SU-DHL-6 (cell line): ENCODE data around the gene AMACR.
A peak's percentile ranks its signal among the peaks of the same experiment; 100 is the strongest.

Source experiments
- H2AFZ ChIP-seq: fragments of 200-600 bp; sonication (generic); 2 replicates; pipeline ENCODE4 v1.6.1; 2014; ENCODE audit warnings: low read depth, mild to moderate bottlenecking, moderate library complexity, mixed read lengths, antibody characterized with exemption, low read length; ENCODE audit not compliant: severe bottlenecking
- H3F3A ChIP-seq: fragments of 200-600 bp; shearing (Covaris generic); 2 replicates; pipeline ENCODE4 v1.6.0; 2016; ENCODE audit warnings: antibody characterized with exemption, mild to moderate bottlenecking; ENCODE audit not compliant: insufficient read depth
- H3K27ac ChIP-seq: fragments of 200-600 bp; sonication (generic); 2 replicates; pipeline ENCODE4 v1.5.1; 2016; ENCODE audit warnings: low read depth, mild to moderate bottlenecking, low read length, moderate library complexity, mixed read lengths
- H3K27me3 ChIP-seq: fragments of 200-600 bp; sonication (generic), shearing (Covaris generic); 2 replicates; pipeline ENCODE4 v1.6.0; 2014; ENCODE audit warnings: mild to moderate bottlenecking, low read length
- H3K36me3 ChIP-seq: fragments of 200-600 bp; sonication (generic); 2 replicates; pipeline ENCODE4 v1.6.1; 2014; ENCODE audit warnings: mild to moderate bottlenecking, low read length, mixed read lengths
- H3K4me2 ChIP-seq: fragments of 300-600, 200-600 bp; shearing (Covaris generic), sonication (generic); 2 replicates; pipeline ENCODE4 v1.6.0; 2014; ENCODE audit warnings: low read length, low read depth, mild to moderate bottlenecking; ENCODE audit not compliant: poor library complexity, severe bottlenecking
- H3K4me3 ChIP-seq: fragments of 200-600 bp; sonication (generic); 2 replicates; pipeline ENCODE4 v1.5.1; 2014; ENCODE audit warnings: antibody characterized with exemption, low read length, mild to moderate bottlenecking, mixed read lengths; ENCODE audit not compliant: insufficient read depth, poor library complexity, severe bottlenecking
- H3K79me2 ChIP-seq: fragments of 200-600 bp; sonication (generic); 2 replicates; pipeline ENCODE4 v1.6.1; 2014; ENCODE audit warnings: mild to moderate bottlenecking, low read length, moderate library complexity; ENCODE audit not compliant: insufficient read depth
- H3K9ac ChIP-seq: fragments of 200-600 bp; sonication (generic); 2 replicates; pipeline ENCODE4 v1.7.0; 2014; ENCODE audit warnings: mild to moderate bottlenecking, low read length
- H3K9me2 ChIP-seq: fragments of 200-600 bp; sonication (generic); replicated peaks from 2 replicates; pipeline ENCODE4 v1.6.1; 2014; ENCODE audit warnings: low read length; ENCODE audit not compliant: insufficient read depth
- H3K9me3 ChIP-seq: fragments of 200-600 bp; sonication (generic); 2 replicates; pipeline ENCODE4 v1.6.1; 2014; ENCODE audit warnings: low read length, mixed read lengths; ENCODE audit not compliant: insufficient read depth
- H4K20me1 ChIP-seq: fragments of 200-600 bp; sonication (generic); 2 replicates; pipeline ENCODE4 v1.6.1; 2014; ENCODE audit warnings: low read depth, mild to moderate bottlenecking, antibody characterized with exemption, low read length, moderate library complexity, mixed read lengths
- EZH2phosphoT487 ChIP-seq: fragments of 200-600 bp; sonication (generic), shearing (Covaris generic); conservative IDR thresholded peaks from 2 replicates; pipeline ENCODE4 v1.6.1; 2018; ENCODE audit warnings: mild to moderate bottlenecking, antibody characterized with exemption, low read length, moderate library complexity, mixed read lengths
- TF ChIP-seq, protein P1 (sequence below): fragments of 200-600 bp; sonication (generic); IDR thresholded peaks from one replicate; pipeline ENCODE4 v1.5.1; 2017; ENCODE audit warnings: antibody characterized with exemption, mild to moderate bottlenecking, low read length, moderate library complexity; ENCODE audit not compliant: insufficient read depth, poor library complexity, severe bottlenecking

AMACR gene

GRCh38 chr5:34007621-34008600 lies at the start of gene AMACR:
Gene AMACR, minus strand, starts transcription at chr5:34008050. Its CDS starts 31 bp downstream, at chr5:34008019.
- Histone ChIP-seq H3K9me2 (no peaks in the 10 kb centered on the region), H3K79me2 (no peaks in the 10 kb centered on the region), H3K36me3 (no peaks in the 10 kb centered on the region), H3K9me3 (no peaks in the 10 kb centered on the region), H3K27me3 (no peaks in the 10 kb centered on the region), H3K4me2 (peak within 1 kb of the TSS; percentile 65), H2AFZ (peak within 1 kb of the TSS; percentile 81), H4K20me1 (no peaks in the 10 kb centered on the region), H3K27ac (peak within 1 kb of the TSS; percentile 64), H3F3A (peaks cover 11% of the 10 kb centered on the region; the same call in 1 of the 2 replicates), H3K4me3 (peak within 1 kb of the TSS; percentile 70), H3K9ac (peak within 1 kb of the TSS; percentile 64)
- no peak for TF ChIP-seq EZH2phosphoT487
- TF ChIP-seq, protein P1, sequence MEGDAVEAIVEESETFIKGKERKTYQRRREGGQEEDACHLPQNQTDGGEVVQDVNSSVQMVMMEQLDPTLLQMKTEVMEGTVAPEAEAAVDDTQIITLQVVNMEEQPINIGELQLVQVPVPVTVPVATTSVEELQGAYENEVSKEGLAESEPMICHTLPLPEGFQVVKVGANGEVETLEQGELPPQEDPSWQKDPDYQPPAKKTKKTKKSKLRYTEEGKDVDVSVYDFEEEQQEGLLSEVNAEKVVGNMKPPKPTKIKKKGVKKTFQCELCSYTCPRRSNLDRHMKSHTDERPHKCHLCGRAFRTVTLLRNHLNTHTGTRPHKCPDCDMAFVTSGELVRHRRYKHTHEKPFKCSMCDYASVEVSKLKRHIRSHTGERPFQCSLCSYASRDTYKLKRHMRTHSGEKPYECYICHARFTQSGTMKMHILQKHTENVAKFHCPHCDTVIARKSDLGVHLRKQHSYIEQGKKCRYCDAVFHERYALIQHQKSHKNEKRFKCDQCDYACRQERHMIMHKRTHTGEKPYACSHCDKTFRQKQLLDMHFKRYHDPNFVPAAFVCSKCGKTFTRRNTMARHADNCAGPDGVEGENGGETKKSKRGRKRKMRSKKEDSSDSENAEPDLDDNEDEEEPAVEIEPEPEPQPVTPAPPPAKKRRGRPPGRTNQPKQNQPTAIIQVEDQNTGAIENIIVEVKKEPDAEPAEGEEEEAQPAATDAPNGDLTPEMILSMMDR: no peak

DNA sequence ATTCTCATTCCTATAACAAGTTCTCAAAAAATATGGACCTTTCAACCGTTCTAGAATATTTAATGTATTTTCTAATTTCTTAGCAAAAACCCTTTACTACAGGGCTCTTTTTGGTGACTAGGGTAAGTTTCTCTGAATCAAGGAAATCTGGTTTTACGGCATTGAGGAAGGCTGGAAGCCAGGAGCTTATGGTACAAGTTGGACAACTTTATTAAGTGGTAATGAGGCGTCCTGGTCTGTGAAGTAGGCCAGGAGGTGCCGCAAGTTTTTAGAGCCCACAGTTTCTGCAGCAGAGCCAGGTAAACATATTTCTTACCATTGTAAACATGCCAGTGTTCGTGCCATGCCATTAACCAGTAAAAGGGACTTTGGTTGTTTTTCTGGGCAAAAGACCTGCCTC lies 49.7 kb upstream of the AMACR start:
- no peaks in the 10 kb centered on the region for H3F3A ChIP-seq
- H3K9me3 ChIP-seq: no peaks in the 10 kb centered on the region
- no peaks in the 10 kb centered on the region for H3K36me3 ChIP-seq
- no peaks in the 10 kb centered on the region for H3K79me2 ChIP-seq
- TF ChIP-seq, protein P1: no peak
- TF ChIP-seq EZH2phosphoT487: no peak
- no peaks in the 10 kb centered on the region for H3K9me2 ChIP-seq
- H4K20me1 ChIP-seq: no peaks in the 10 kb centered on the region
- H3K27ac ChIP-seq: no peak overlapping the region
- no peaks in the 10 kb centered on the region for H3K27me3 ChIP-seq
- no peak overlapping the region for H2AFZ ChIP-seq
- no peak overlapping the region for H3K9ac ChIP-seq
- no peak overlapping the region for H3K4me3 ChIP-seq
- H3K4me2 ChIP-seq: no peak overlapping the region

- no peak overlapping the region for H3K4me3 ChIP-seq
- H4K20me1 ChIP-seq: no peaks in the 10 kb centered on the region
- TF ChIP-seq, protein P1: no peak
- no peak for TF ChIP-seq EZH2phosphoT487
- H3K4me2 ChIP-seq: no peak overlapping the region
- no peaks in the 10 kb centered on the region for H3K79me2 ChIP-seq
- H3K9me3 ChIP-seq: no peaks in the 10 kb centered on the region
- no peaks in the 10 kb centered on the region for H3F3A ChIP-seq
- no peak overlapping the region for H3K27ac ChIP-seq
- no peaks in the 10 kb centered on the region for H3K36me3 ChIP-seq
- no peak overlapping the region for H2AFZ ChIP-seq
- no peaks in the 10 kb centered on the region for H3K27me3 ChIP-seq
- no peaks in the 10 kb centered on the region for H3K9me2 ChIP-seq
- no peak overlapping the region for H3K9ac ChIP-seq
These were observed 49.3 kb upstream of the AMACR start for GRCh38 chr5:34057118-34057517.
